Stimulated activated CD4-positive, alpha-beta T cell treated with anti-CD3 and anti-CD28 coated beads, Interleukin-4, amount 100 ng/mL, for 4 hours (primary cell): Measurements from ENCODE around the gene CFI.

Source experiments
- DNase-seq, 2 experiments: peaks; one replicate each; pipeline ENCODE4 v3.0.0-alpha.2; 2020

Gene CFI

GRCh38 chr4:109729718-109730618 lies 71.8 kb downstream of the CFI start, which contains the start of gene PLA2G12A:
TSS of gene PLA2G12A (minus strand) at chr4:109730070. CDS start at chr4:109729809, 261 bp downstream.
- DNase-seq: peak; percentile 72 to 76

GRCh38 chr4:109729117-109729717 lies 72.6 kb downstream of the CFI start:
- peak in 1 of 2 experiments; percentile 55 for DNase-seq

- DNase-seq: no peak
These were observed 73.4 kb downstream of the CFI start for GRCh38 chr4:109728385-109728784.

GRCh38 chr4:109723110-109723509 lies 78.7 kb downstream of the CFI start:
- no peak for DNase-seq

- no peak for DNase-seq
These were observed 79.4 kb downstream of the CFI start for GRCh38 chr4:109722357-109722756.

- DNase-seq: no peak
These were observed 80.8 kb downstream of the CFI start for GRCh38 chr4:109721033-109721432.

- DNase-seq: no peak
These were observed 82.2 kb downstream of the CFI start for GRCh38 chr4:109719604-109720003.

GRCh38 chr4:109718759-109719158 lies 83.0 kb downstream of the CFI start:
- DNase-seq: no peak

GRCh38 chr4:109713500-109713899 lies 88.3 kb downstream of the CFI start:
- DNase-seq: no peak

GRCh38 chr4:109708990-109709389 lies 92.8 kb downstream of the CFI start:
- DNase-seq: no peak

- DNase-seq: no peak
These were observed 93.4 kb downstream of the CFI start for GRCh38 chr4:109708435-109708834.

GRCh38 chr4:109703664-109704361 lies 98.0 kb downstream of the CFI start:
- no peak for DNase-seq

GRCh38 chr4:109702950-109703663 lies 98.7 kb downstream of the CFI start, which contains the start of gene CASP6:
TSS of gene CASP6 (minus strand) at chr4:109703445. CDS start at chr4:109703395, 50 bp downstream.
- peak; percentile 65 to 66 for DNase-seq

- no peak for DNase-seq
These were observed 100.0 kb downstream of the CFI start for GRCh38 chr4:109701566-109702410.

- DNase-seq: no peak
These were observed 102.1 kb downstream of the CFI start for GRCh38 chr4:109699553-109700225.

GRCh38 chr4:109698656-109699055 lies 103.1 kb downstream of the CFI start:
- no peak for DNase-seq

- DNase-seq: no peak
These were observed 110.3 kb downstream of the CFI start for GRCh38 chr4:109691411-109691920.
